HG03378 (cell line): Measurements from ENCODE around the gene PPP4R4.
"Not testable (repeated sequence)": the region's sequence is repeated elsewhere in the genome, so short reads cannot be mapped to it uniquely, and the experiment has no call there.

Experiments used
- ATAC-seq: cut with Tn5 transposase; IDR thresholded peaks from one replicate; pipeline ENCODE4 v1.9.1; 2021; ENCODE audit warnings: mild to moderate bottlenecking, moderate library complexity; ENCODE audit not compliant: unreplicated experiment

The PPP4R4 gene

GRCh38 chr14:94143239-94143638 is 30.9 kb upstream of the PPP4R4 start:
- ATAC-seq: no peak

- no peak for ATAC-seq
These were observed 30.4 kb upstream of the PPP4R4 start for GRCh38 chr14:94143711-94144110.

GRCh38 chr14:94144765-94145164 is 29.4 kb upstream of the PPP4R4 start:
- no peak for ATAC-seq

- ATAC-seq: no peak
These were observed 28.1 kb upstream of the PPP4R4 start for GRCh38 chr14:94145902-94146527.

- ATAC-seq: no peak
These were observed 21.4 kb upstream of the PPP4R4 start for GRCh38 chr14:94152676-94153075.

- ATAC-seq: no peak
These were observed 20.3 kb upstream of the PPP4R4 start for GRCh38 chr14:94153750-94154342.

GRCh38 chr14:94156143-94156542 is 18.0 kb upstream of the PPP4R4 start:
- not testable (repeated sequence) for ATAC-seq

- no peak for ATAC-seq
These were observed 16.9 kb upstream of the PPP4R4 start for GRCh38 chr14:94157197-94157596.

GRCh38 chr14:94158239-94158883 is 15.8 kb upstream of the PPP4R4 start:
- no peak for ATAC-seq

- ATAC-seq: no peak
These were observed 13.1 kb upstream of the PPP4R4 start for GRCh38 chr14:94161058-94161457.

- no peak for ATAC-seq
These were observed 12.1 kb upstream of the PPP4R4 start for GRCh38 chr14:94161981-94162380.

- no peak for ATAC-seq
These were observed 11.7 kb upstream of the PPP4R4 start for GRCh38 chr14:94162466-94162865.

GRCh38 chr14:94163796-94164195 is 10.3 kb upstream of the PPP4R4 start:
- no peak for ATAC-seq

GRCh38 chr14:94164685-94165431 is 9.3 kb upstream of the PPP4R4 start:
- ATAC-seq: no peak

- no peak for ATAC-seq
These were observed 8.4 kb upstream of the PPP4R4 start for GRCh38 chr14:94165744-94166143.

- ATAC-seq: no peak
These were observed 4.0 kb upstream of the PPP4R4 start for GRCh38 chr14:94170136-94170535.

- ATAC-seq: no peak
These were observed 2.9 kb upstream of the PPP4R4 start for GRCh38 chr14:94171208-94171607.

GRCh38 chr14:94172545-94172944 is 1.6 kb upstream of the PPP4R4 start:
- ATAC-seq: no peak

- no peak for ATAC-seq
These were observed 644 bp upstream of the PPP4R4 start for GRCh38 chr14:94173471-94173884.

GRCh38 chr14:94174604-94175010 is 485 bp downstream of the PPP4R4 start:
- ATAC-seq: no peak

- ATAC-seq: no peak
These were observed 1.1 kb downstream of the PPP4R4 start for GRCh38 chr14:94175011-94175745.
